GM12864 (cell line): ENCODE measurements around the gene RABAC1.

Experiments used
- DNase-seq: peaks from one replicate; pipeline ENCODE4 v3.0.0-alpha.2; 2011; ENCODE audit warnings: low read depth
- H3K4me3 ChIP-seq: 2 replicates; pipeline ENCODE4 v1.5.1; 2011; ENCODE audit warnings: mild to moderate bottlenecking, low read depth, low read length, control low read depth
- TF ChIP-seq, protein P1 (sequence below): IDR thresholded peaks from 2 replicates; pipeline ENCODE4 v1.5.1; 2011; ENCODE audit warnings: low read depth, mild to moderate bottlenecking, moderate library complexity, low read length, control low read depth, inconsistent platforms; ENCODE audit errors: missing control alignments

Gene RABAC1

DNA sequence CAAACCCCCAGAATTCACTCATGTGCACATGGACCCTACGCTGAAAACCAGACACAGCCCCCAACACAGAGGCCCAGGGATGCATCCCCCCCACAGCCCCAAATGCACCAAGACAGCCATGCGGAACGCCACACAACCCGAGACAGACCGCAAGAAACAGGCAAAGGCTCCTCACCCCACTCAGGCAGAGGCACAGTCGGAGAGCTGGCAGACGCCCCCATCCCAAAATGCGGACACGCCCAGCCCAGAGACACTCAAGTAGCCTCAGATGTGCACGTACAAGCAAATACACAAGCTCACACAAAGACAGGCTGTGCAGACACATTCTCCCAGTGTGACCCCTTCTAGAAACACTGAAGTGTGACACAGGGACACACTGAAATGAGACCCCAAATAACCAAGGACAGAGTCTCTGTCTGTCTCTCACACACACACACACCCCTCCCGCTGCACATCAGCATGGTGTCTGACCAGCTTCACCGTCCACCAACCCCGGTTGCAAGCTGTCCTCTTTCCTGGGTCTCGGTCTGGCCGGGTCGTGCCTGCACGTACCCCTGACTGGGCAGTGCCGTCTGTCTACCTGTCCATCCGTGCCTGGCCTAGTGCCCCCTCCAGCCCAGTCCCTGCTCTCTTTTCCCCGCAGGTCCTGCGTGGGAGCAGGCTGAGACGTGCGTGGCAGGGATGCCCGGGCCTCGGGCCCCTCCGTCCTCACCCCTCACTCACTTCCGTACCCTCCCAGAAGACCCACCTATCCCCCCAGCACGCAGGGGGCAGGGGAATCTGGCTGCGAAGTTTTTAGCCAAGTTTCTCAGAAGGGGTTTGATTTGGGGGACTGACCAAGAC lies 47.0 kb downstream of the RABAC1 start:
- no peak overlapping the region for H3K4me3 ChIP-seq
- TF ChIP-seq, protein P1, sequence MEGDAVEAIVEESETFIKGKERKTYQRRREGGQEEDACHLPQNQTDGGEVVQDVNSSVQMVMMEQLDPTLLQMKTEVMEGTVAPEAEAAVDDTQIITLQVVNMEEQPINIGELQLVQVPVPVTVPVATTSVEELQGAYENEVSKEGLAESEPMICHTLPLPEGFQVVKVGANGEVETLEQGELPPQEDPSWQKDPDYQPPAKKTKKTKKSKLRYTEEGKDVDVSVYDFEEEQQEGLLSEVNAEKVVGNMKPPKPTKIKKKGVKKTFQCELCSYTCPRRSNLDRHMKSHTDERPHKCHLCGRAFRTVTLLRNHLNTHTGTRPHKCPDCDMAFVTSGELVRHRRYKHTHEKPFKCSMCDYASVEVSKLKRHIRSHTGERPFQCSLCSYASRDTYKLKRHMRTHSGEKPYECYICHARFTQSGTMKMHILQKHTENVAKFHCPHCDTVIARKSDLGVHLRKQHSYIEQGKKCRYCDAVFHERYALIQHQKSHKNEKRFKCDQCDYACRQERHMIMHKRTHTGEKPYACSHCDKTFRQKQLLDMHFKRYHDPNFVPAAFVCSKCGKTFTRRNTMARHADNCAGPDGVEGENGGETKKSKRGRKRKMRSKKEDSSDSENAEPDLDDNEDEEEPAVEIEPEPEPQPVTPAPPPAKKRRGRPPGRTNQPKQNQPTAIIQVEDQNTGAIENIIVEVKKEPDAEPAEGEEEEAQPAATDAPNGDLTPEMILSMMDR, result no peak
- DNase-seq, result no peak

DNA sequence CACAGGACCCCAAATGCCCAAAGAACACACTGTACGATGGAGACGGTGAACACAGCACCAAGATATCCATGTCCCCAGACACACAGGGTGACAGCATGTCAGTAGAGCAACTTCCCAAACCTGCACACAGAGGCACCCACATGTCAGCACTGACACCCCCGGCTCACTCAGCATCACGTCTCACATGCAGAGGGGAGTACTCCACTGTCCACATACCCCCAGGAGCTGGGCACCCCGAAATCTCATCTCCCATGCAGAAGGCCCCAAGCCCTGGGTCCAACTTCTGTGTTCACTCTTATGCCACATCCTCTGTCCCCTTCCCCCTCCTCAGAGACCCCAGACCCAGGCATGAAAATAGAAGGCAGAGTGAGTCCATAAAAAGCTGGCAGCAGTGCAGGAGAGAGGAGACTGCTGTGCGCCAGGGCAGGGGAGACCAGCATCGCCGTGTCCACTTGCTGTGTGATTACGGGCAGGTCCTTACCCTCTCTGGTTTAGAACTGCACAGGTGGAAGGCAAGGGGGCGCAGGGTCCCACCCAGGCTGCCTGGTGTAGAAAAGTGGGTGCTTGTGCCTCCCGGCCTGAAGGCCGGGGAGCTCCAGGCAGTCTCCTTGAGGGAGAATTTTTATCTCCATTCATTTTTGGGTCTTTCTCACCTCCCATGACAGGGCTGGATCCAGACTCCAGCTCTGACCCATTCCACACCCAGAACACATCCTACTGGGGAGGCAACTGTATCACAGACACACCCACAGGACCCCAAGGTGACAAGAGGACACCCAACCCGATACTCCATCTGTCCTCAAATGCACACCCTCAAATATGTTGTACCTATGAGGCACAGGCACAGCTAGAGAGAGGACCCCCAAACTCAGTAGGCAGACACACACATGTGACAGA lies 47.9 kb downstream of the RABAC1 start:
- TF ChIP-seq, protein P1, result no peak
- DNase-seq, result no peak
- H3K4me3 ChIP-seq, result no peak overlapping the region

DNA sequence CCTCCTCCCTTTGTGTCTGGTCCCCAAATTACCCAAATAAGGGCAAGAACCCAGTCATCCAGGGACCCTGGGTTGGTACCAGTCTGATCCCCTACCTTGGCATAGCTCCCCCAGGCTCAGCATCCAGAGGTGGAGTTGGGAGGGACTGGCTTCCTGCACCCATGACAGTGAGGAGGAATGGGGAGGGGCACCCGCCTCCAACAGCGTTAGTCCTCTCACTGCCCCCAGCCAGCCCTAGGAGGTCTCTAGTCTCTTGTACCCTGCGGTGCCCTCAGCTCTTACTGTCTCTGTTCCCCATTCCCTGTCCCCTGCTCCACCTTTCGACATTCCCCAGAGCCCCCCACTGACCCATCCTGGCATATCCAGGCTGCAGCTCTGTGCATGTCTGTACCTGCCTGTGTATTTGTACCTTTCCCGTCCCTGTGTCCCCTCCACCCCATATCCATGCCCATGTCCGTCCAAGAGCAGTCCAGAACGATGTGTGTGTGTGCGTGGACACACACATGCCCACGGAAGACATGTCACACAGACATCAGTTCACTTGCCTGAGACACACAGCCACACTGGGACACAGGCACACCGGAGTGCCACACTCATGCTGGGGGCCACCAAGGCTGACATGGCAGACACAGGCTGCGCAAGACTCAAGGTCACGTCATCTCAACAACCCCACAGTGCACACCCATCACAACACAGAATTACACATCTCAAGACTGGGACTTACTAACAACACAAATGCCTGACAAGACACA lies 48.7 kb downstream of the RABAC1 start:
- no peak for DNase-seq
- no peak overlapping the region for H3K4me3 ChIP-seq
- TF ChIP-seq, protein P1, result no peak

DNA sequence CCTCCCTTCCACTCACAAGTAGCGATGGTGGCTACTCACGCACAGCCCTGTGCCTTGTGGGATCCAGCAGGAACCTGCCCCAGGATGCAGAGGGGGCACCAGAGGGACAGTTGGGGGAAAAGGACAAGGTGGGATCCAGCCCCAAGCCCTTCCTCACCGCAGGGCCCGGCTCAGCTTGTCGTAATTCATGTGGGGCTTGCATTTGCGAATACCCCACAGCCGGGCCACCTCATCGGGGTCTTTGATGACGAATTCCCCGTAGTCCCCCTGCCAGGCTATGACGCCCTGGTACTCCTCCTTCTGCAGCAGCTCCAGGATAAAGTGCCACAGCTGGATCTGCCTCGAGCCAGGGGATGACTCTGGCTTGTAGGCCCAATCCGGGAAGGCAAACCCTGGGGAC lies 49.4 kb downstream of the RABAC1 start:
- H3K4me3 ChIP-seq, result no peak overlapping the region
- DNase-seq, result no peak
- TF ChIP-seq, protein P1, result no peak

DNA sequence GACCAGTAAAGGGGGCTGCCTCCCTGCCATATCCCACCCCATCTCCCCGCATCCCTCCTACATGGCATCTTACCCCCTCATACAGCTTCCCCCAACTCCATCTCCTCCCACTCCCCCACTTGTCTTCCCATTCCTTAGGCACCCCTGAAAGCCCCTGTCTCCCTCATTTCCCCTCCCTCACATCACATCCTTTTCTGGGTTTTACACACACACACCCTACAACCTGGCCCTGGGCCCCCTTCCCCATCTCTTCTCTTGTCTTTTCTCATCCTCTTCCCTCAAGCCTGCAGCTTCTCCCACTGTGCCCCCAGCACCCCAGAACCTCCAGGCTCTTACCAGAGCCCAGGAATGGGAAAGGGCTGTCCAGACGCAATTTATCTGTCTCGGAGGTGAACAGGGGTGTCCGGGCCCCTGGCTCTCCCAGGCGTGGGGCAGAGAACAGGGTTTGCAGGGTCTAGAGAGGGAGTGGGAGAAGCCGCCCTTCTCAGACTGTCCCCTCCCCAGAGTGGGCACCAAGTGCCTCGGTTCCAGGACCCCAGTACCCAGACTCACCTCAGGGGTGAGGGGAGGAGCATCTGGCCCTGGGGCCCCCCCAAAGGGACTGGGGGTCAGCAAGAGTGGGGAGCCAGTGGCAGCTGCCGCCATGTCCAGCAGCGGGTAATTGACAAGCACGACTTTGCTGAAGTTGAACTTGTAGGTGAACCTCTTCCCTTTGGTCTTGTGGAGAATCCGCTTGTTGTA lies 50.2 kb downstream of the RABAC1 start:
- TF ChIP-seq, protein P1, result no peak

DNA sequence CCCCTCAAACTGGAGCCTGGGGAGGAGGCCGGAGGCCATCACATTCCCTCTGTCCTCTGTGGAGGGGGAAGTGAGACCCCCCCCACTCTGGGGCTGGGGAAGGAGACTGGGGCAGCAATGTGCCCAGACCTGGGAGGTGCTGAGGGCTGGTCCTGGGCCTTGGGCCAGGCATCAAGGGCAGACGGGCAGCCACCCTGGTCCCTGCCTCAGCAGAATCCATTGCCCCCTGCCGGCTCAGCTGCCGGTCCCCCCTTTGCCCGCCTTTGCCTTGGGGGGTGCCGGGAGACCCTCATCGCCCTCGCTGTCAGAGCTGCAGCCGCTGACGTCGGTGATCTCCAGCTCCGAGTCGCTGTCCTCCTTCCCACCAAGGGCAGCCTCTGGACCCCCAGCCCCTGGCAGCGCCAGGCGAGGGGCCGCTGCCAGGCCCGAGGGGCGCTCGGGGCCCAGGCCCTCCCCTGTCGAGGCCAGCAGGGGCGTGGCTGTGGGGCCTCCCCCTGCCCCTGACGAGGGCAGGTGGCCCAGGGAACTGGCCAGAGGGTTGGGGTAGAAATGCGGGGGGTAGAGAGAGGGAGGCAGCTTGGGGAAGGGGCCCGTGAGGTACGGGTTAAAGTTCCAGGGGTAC lies 51.0 kb downstream of the RABAC1 start:
- TF ChIP-seq, protein P1, result no peak
- no peak for DNase-seq
- no peak overlapping the region for H3K4me3 ChIP-seq

More for the DNA sequence above, 50.2 kb downstream of the RABAC1 start:
- DNase-seq, result no peak
- no peak overlapping the region for H3K4me3 ChIP-seq
